GM19455 (cell line): ENCODE data around the gene DIS3L2.
"Not testable (repeated sequence)": the region's sequence is repeated elsewhere in the genome, so short reads cannot be mapped to it uniquely, and the experiment has no call there.

Source experiments
- ATAC-seq: cut with Tn5 transposase; IDR thresholded peaks from one replicate; pipeline ENCODE4 v1.9.1; 2021; ENCODE audit not compliant: unreplicated experiment

DIS3L2 gene

GRCh38 chr2:232328516-232329460, 367.3 kb downstream of the DIS3L2 start:
- ATAC-seq = no peak

DNA sequence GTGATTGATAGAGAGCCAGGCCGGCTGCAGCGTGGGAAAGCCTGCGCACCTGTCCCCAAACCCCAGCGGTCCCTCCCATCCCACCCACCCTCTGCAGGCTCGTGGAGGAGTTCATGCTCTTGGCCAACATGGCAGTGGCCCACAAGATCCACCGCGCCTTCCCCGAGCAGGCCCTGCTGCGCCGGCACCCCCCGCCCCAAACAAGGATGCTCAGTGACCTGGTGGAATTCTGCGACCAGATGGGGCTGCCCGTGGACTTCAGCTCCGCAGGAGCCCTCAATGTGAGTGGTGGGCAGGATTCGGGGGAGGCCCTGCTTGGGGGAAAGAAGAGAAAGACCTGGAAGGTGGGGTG, 368.2 kb downstream of the DIS3L2 start:
- no peak for ATAC-seq

DNA sequence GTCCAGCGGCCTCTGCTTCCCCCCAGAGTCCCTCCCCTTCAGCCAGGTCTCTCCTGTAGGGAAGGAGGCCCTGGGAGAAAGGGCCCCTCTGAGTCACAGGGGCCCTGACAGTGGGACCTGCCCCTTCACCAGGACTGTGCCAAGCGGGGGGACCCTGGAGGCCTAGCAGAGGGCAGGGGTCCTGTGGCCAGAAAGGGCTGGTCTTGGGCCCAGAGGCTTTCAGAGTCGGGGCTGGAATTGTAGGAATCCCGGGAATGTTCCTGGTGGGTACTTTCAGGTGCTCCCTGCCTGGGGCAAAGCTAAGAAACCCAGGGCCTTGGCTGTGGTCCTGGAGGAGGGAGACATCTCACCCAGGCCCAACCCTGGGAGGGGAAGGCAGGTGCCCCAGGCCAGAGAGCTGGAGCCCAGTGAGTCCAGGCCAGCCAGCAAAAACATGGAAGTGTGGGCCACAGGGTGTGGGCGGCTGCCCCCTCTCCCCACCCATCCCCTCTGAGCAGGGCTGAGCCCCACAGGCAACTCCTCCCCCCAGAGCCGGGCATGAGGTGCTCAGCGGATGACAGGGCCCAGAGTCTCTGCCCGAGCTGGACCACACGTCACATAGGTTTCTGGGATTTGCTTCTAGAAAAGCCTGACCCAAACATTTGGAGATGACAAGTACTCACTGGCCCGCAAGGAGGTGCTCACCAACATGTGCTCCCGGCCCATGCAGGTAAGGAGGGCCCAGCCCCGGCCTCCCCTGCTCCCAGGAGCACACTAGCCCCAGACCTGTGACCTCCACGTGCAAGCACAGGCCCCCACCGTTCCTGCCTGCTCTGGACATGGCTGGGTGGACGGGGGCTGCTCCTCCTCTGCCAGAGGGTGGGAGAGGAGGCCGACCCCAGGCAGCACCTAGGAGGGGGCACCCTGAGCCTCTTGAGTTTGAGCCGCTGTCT, 368.8 kb downstream of the DIS3L2 start:
- no peak for ATAC-seq

DNA sequence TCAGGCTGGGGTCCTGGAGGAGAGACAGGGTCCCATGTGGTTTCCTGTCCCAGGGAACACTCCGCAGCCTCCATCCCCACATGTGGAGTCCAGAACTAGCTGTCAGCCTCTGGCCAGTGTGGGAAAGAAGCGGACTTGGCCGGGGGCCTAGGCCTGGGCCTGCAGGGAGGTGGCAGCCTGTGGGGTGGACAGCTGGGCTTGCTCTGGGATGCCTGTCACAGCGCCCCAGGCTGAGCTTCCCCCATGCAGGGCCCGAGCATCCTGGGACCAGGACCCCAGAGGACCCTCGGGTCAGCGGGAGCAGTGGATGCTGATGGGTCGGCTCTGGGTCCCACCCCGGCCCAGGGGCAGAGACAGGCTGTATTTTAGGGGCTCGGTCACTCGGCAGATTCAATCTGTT, 369.5 kb downstream of the DIS3L2 start:
- not testable (repeated sequence) for ATAC-seq

DNA sequence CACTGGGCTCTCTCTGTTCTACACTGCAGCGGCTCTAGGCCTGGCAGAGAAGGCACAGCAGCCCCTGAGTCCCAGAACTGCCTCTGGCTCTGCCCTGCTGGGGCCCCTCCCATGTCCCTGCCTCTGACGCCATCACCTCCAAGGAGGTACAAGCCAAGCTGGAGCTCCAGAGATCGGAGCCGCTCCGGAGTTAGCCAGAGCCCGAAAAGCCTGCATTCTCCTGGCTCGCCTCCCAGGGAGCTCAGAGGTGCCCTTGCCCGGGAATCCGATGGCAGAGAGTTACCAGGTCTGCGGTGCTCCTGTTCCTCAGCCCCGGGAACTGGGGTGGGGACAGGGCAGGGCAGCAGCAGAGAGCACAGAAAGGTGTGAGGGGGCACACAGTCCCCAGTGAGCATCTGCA, 370.1 kb downstream of the DIS3L2 start:
- ATAC-seq = not testable (repeated sequence)

GRCh38 chr2:232332244-232332939, 370.9 kb downstream of the DIS3L2 start:
- ATAC-seq = not testable (repeated sequence)

DNA sequence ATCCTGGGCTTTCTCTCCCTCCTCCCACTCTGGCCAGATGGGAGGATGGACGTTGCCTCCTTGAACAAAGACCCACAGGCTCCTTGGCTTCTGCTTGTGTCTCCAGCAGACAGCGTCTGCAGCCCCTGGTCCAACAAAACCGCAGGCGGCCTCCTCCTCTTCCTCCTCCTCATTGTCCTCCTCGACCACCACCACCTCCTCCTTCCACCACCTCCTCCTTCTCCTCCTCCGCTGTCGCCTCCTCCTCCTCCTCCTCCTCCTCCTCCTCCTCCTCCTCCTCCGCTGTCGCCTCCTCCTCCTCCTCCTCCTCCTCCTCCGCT, 371.4 kb downstream of the DIS3L2 start:
- ATAC-seq = no peak

DNA sequence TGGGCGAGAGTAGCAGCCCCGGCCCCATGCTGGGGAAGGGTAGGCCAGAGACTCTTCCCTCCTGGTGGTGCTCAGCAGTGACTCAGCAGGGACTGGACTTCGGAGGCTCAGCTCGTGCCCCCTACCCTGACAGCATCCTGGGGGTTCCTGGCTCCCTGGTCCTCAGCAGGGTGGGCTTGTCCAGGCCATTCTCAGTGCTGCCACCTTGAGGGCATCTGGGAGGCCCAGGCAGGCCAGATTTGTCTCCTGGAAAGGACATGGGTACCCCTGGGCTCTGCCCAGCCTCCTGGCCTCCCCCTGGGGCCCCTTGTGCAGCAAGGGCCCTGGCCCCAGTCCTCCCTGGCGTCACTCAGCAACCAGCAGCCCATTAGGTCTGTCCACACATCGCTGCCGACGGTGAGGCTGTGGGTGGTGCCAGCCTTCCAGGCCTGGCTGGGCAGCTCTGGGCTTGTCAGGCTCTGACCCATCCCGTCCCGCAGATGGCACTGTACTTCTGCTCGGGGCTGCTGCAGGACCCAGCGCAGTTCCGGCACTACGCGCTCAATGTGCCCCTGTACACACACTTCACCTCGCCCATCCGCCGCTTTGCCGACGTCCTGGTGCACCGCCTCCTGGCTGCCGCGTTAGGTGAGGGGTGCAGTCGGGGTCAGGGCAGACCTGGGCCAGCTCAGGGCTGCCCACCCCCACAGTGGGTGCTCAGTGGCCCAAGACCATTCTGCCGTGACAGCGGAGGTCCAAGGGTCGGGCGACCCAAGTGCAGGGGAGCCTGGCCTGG, 372.0 kb downstream of the DIS3L2 start:
- no peak for ATAC-seq

GRCh38 chr2:232334136-232334884, 372.8 kb downstream of the DIS3L2 start:
- not testable (repeated sequence) for ATAC-seq

GRCh38 chr2:232334885-232335205, 373.3 kb downstream of the DIS3L2 start:
- ATAC-seq = not testable (repeated sequence)

- not testable (repeated sequence) for ATAC-seq
Measured at GRCh38 chr2:232335206-232335858, 373.8 kb downstream of the DIS3L2 start.

GRCh38 chr2:232335859-232336215, 374.3 kb downstream of the DIS3L2 start:
- ATAC-seq = no peak

GRCh38 chr2:232336241-232336736, 374.8 kb downstream of the DIS3L2 start:
- no peak for ATAC-seq

- no peak for ATAC-seq
Measured at GRCh38 chr2:232336981-232337720, 375.6 kb downstream of the DIS3L2 start.

GRCh38 chr2:232338094-232338758, 376.7 kb downstream of the DIS3L2 start:
- not testable (repeated sequence) for ATAC-seq

- ATAC-seq = no peak
Measured at GRCh38 chr2:232338759-232339106, 377.2 kb downstream of the DIS3L2 start.

- no peak for ATAC-seq
Measured at GRCh38 chr2:232339121-232340081, 377.9 kb downstream of the DIS3L2 start.
